Naive thymus-derived CD4-positive, alpha-beta T cell (primary cell): ENCODE measurements around the gene CNNM2. TPM values are rescaled to one million over a fixed set of nuclear protein-coding genes. Genes with fewer than 3 reads are reported as not detected.

Source experiments
- ATAC-seq: fragments of 150-1000 bp; cut with Tn5 transposase; 2 replicates; pipeline ENCODE4 v1.10.0; 2021; ENCODE audit warnings: mild to moderate bottlenecking, moderate library complexity
- CTCF ChIA-PET: fragments of 350-600 bp; sonication (Branson Sonifier 250); formaldehyde crosslinking; loops from one replicate; lab custom pipeline; 2021; ENCODE audit warnings: antibody characterized with exemption; lab: Charles Lee
- POLR2A ChIA-PET: fragments of 350-600 bp; sonication (Branson Sonifier 250); formaldehyde crosslinking; loops from one replicate; lab custom pipeline; 2021; ENCODE audit warnings: antibody characterized with exemption, inconsistent platforms; lab: Charles Lee
- DNase-seq, 9 donors: peaks; one replicate each; pipeline versions ENCODE4 v3.0.0 to v3.0.0-alpha.2; 2020 to 2022; ENCODE audit warnings: mixed read lengths in 1 of 9
- H3K27ac ChIP-seq: one replicate; pipeline ENCODE4 v1.7.0; 2013; ENCODE audit warnings: mild to moderate bottlenecking, low read depth, low read length, moderate library complexity
- H3K27me3 ChIP-seq, 2 donors: one replicate each; pipeline ENCODE4 v1.7.0; 2013; ENCODE audit warnings: low read length in 2 of 2, mild to moderate bottlenecking in 2 of 2, moderate library complexity in 2 of 2; ENCODE audit not compliant: control insufficient read depth in 2 of 2, insufficient read depth in 2 of 2
- H3K36me3 ChIP-seq, 3 experiments: 1 replicate in 2 of 3; 2 replicates in 1 of 3; pipeline ENCODE4 v1.7.0; 2013; ENCODE audit warnings: low read length in 3 of 3, mild to moderate bottlenecking in 3 of 3, moderate library complexity in 1 of 3; ENCODE audit not compliant: insufficient read depth in 3 of 3, control insufficient read depth in 2 of 3
- H3K4me1 ChIP-seq, 2 donors: one replicate each; pipeline ENCODE4 v1.7.0; 2013; ENCODE audit warnings: low read length in 2 of 2, mild to moderate bottlenecking in 2 of 2, moderate library complexity in 1 of 2; ENCODE audit not compliant: control insufficient read depth in 2 of 2, insufficient read depth in 2 of 2
- H3K4me3 ChIP-seq: 2 replicates; pipeline ENCODE4 v1.7.0; 2013; ENCODE audit warnings: mild to moderate bottlenecking, low read length
- H3K9me3 ChIP-seq, 3 experiments: 1 replicate in 2 of 3; 2 replicates in 1 of 3; pipeline ENCODE4 v1.7.0; 2013; ENCODE audit warnings: low read length in 3 of 3; ENCODE audit not compliant: control insufficient read depth in 2 of 3
- H3K27ac Mint-ChIP-seq, 9 donors: one replicate each; pipeline ENCODE4 v1.8.0; 2020 to 2022; ENCODE audit warnings: mixed read lengths in 9 of 9, mild to moderate bottlenecking in 8 of 9, moderate library complexity in 5 of 9, inconsistent platforms in 2 of 9
- H3K27me3 Mint-ChIP-seq, 5 donors: one replicate each; pipeline ENCODE4 v1.8.0; 2021 to 2022; ENCODE audit warnings: mixed read lengths in 5 of 5, mild to moderate bottlenecking in 1 of 5
- H3K36me3 Mint-ChIP-seq, 5 donors: one replicate each; pipeline ENCODE4 v1.8.0; 2020 to 2022; ENCODE audit warnings: mixed read lengths in 5 of 5, mild to moderate bottlenecking in 3 of 5, inconsistent platforms in 1 of 5
- H3K4me1 Mint-ChIP-seq, 7 donors: one replicate each; pipeline ENCODE4 v1.8.0; 2020 to 2022; ENCODE audit warnings: mixed read lengths in 7 of 7, mild to moderate bottlenecking in 3 of 7, inconsistent platforms in 1 of 7
- H3K4me3 Mint-ChIP-seq, 10 donors: one replicate each; pipeline ENCODE4 v1.8.0; 2020 to 2022; ENCODE audit warnings: mild to moderate bottlenecking in 10 of 10, mixed read lengths in 10 of 10, moderate library complexity in 6 of 10, inconsistent platforms in 2 of 10
- H3K9me3 Mint-ChIP-seq, 11 donors: one replicate each; pipeline ENCODE4 v1.8.0; 2020 to 2022; ENCODE audit warnings: mixed read lengths in 11 of 11, mild to moderate bottlenecking in 4 of 11, inconsistent platforms in 1 of 11, moderate library complexity in 1 of 11
- intact Hi-C, 2 donors: fragments of 100-400 bp; cut with micrococcal nuclease; formaldehyde crosslinking; loops; one replicate each; pipeline ENCODE4 v1.15.1; 2023
- polyA plus RNA-seq, 2 donors: library from polyadenylated mRNA; unstranded; fragments of 300-500 nt; fragmentation: Illumina TruSeq; gene quantifications; one replicate each; pipeline ENCODE4 v1.2.3, GENCODE V29; 2021
- total RNA-seq, 6 experiments: library from RNA in 5 of 6; stranded (reverse) in 5 of 6; gene quantifications; 1 replicate in 5 of 6; 2 replicates in 1 of 6; pipeline ENCODE4 v1.2.3 and lab custom pipeline; 2021 to 2026

Gene CNNM2
- total and polyA plus RNA-seq, 7 experiments from 2014 or later: 4.3 to 17.5 (median 9.7) TPM

GRCh38 chr10:102946992-102947391, 28.9 kb downstream of the CNNM2 start:
- Histone ChIP-seq H3K36me3 (no peaks in the 10 kb centered on the region), H3K27me3 (no peaks in the 10 kb centered on the region), H3K9me3 (no peaks in the 10 kb centered on the region), H3K4me3 (no peak overlapping the region), H3K27ac (no peak overlapping the region), H3K4me1 (no peaks in the 10 kb centered on the region)
- ChIA-PET POLR2A (interaction anchor here (1.1 kb wide), 1 partner anchor 10 kb away, joined by 3 read pairs; no protein-coding TSS in a partner anchor), CTCF (no interaction called here)
- ATAC-seq (no peak), DNase-seq (no peak)
- Mint-ChIP-seq H3K27me3 (no peaks in the 10 kb centered on the region), H3K27ac (no peak overlapping the region), H3K4me3 (no peak overlapping the region), H3K4me1 (peaks cover 0 to 16% (median 0%) of the 10 kb centered on the region in 7 donors), H3K9me3 (no peaks in the 10 kb centered on the region), H3K36me3 (peaks cover 0 to 17% (median 0%) of the 10 kb centered on the region in 5 donors)
- intact Hi-C loops: no loop called here

- DNase-seq (no peak), ATAC-seq (no peak)
- no peaks in the 10 kb centered on the region for H3K4me1 ChIP-seq
- H3K27me3 Mint-ChIP-seq: no peaks in the 10 kb centered on the region
- H3K4me3 Mint-ChIP-seq: no peak overlapping the region
- H3K9me3 ChIP-seq: no peaks in the 10 kb centered on the region
- intact Hi-C loops: no loop called here
- H3K36me3 Mint-ChIP-seq: peaks cover 0 to 17% (median 0%) of the 10 kb centered on the region in 5 donors
- POLR2A ChIA-PET: interaction anchor here (0.6 to 0.7 kb wide), 2 partner anchors 16 to 220 kb away, joined by 3 read pairs; no protein-coding TSS in a partner anchor
- H3K4me3 ChIP-seq: no peak overlapping the region
- no peaks in the 10 kb centered on the region for H3K9me3 Mint-ChIP-seq
- CTCF ChIA-PET: no interaction called here
- H3K4me1 Mint-ChIP-seq: peaks cover 0 to 10% (median 0%) of the 10 kb centered on the region in 7 donors
- no peaks in the 10 kb centered on the region for H3K27me3 ChIP-seq
- no peaks in the 10 kb centered on the region for H3K36me3 ChIP-seq
- no peak overlapping the region for H3K27ac Mint-ChIP-seq
- H3K27ac ChIP-seq: no peak overlapping the region
Observed at GRCh38 chr10:102948176-102948575, 30.1 kb downstream of the CNNM2 start.

GRCh38 chr10:102948786-102949185, 30.7 kb downstream of the CNNM2 start:
- peaks cover 0 to 9% (median 0%) of the 10 kb centered on the region in 7 donors for H3K4me1 Mint-ChIP-seq

GRCh38 chr10:102949916-102950315, 31.8 kb downstream of the CNNM2 start:
- peaks cover 0 to 9% (median 0%) of the 10 kb centered on the region in 7 donors for H3K4me1 Mint-ChIP-seq
- H3K9me3 Mint-ChIP-seq: no peaks in the 10 kb centered on the region
- intact Hi-C loops: no loop called here
- POLR2A ChIA-PET: interaction anchor here (0.6 kb wide), 1 partner anchor 277 kb away, joined by 3 read pairs; no protein-coding TSS in a partner anchor
- no peak for ATAC-seq
- H3K36me3 Mint-ChIP-seq: peaks cover 0 to 18% (median 3%) of the 10 kb centered on the region in 5 donors
- no peak for DNase-seq
- no peak overlapping the region for H3K4me3 Mint-ChIP-seq
- Histone ChIP-seq H3K4me3 (no peak overlapping the region), H3K27me3 (no peaks in the 10 kb centered on the region), H3K4me1 (no peaks in the 10 kb centered on the region), H3K27ac (no peak overlapping the region), H3K9me3 (no peaks in the 10 kb centered on the region), H3K36me3 (no peaks in the 10 kb centered on the region)
- CTCF ChIA-PET: no interaction called here
- H3K27me3 Mint-ChIP-seq: no peaks in the 10 kb centered on the region
- H3K27ac Mint-ChIP-seq: no peak overlapping the region

More at GRCh38 chr10:102948786-102949185, 30.7 kb downstream of the CNNM2 start:
- Histone ChIP-seq H3K27ac (no peak overlapping the region), H3K27me3 (no peaks in the 10 kb centered on the region), H3K36me3 (no peaks in the 10 kb centered on the region), H3K9me3 (no peaks in the 10 kb centered on the region), H3K4me1 (no peaks in the 10 kb centered on the region), H3K4me3 (no peak overlapping the region)
- ChIA-PET CTCF (no interaction called here), POLR2A (interaction anchor here (0.7 kb wide), 1 partner anchor 15 kb away, joined by 3 read pairs; no protein-coding TSS in a partner anchor)
- Mint-ChIP-seq H3K4me3 (no peak overlapping the region), H3K27me3 (no peaks in the 10 kb centered on the region), H3K27ac (no peak overlapping the region), H3K36me3 (peaks cover 0 to 17% (median 0%) of the 10 kb centered on the region in 5 donors), H3K9me3 (no peaks in the 10 kb centered on the region)
- DNase-seq (no peak), ATAC-seq (no peak)
- intact Hi-C loops: no loop called here

- Mint-ChIP-seq H3K36me3 (peaks cover 0 to 17% (median 3%) of the 10 kb centered on the region in 5 donors), H3K27me3 (no peaks in the 10 kb centered on the region), H3K27ac (no peak overlapping the region), H3K9me3 (no peaks in the 10 kb centered on the region), H3K4me3 (no peak overlapping the region), H3K4me1 (peaks cover 0 to 3% (median 0%) of the 10 kb centered on the region in 7 donors)
- no peak overlapping the region for H3K4me3 ChIP-seq
- ChIA-PET CTCF (no interaction called here), POLR2A (no interaction called here)
- intact Hi-C loops: no loop called here
- no peaks in the 10 kb centered on the region for H3K27me3 ChIP-seq
- H3K36me3 ChIP-seq: no peaks in the 10 kb centered on the region
- ATAC-seq (no peak), DNase-seq (no peak)
- no peaks in the 10 kb centered on the region for H3K9me3 ChIP-seq
- no peaks in the 10 kb centered on the region for H3K4me1 ChIP-seq
- no peak overlapping the region for H3K27ac ChIP-seq
Observed at GRCh38 chr10:102951316-102951715, 33.2 kb downstream of the CNNM2 start.

- intact Hi-C loops: no loop called here
- ChIA-PET CTCF (no interaction called here), POLR2A (no interaction called here)
- Mint-ChIP-seq H3K27me3 (no peaks in the 10 kb centered on the region), H3K9me3 (no peaks in the 10 kb centered on the region), H3K4me1 (peaks cover 0 to 4% (median 0%) of the 10 kb centered on the region in 7 donors), H3K36me3 (peaks cover 0 to 10% (median 3%) of the 10 kb centered on the region in 5 donors), H3K4me3 (no peak overlapping the region), H3K27ac (no peak overlapping the region)
- H3K27ac ChIP-seq: no peak overlapping the region
- H3K9me3 ChIP-seq: no peaks in the 10 kb centered on the region
- no peak overlapping the region for H3K4me3 ChIP-seq
- H3K27me3 ChIP-seq: no peaks in the 10 kb centered on the region
- ATAC-seq: no peak
- no peaks in the 10 kb centered on the region for H3K36me3 ChIP-seq
- no peak for DNase-seq
- no peaks in the 10 kb centered on the region for H3K4me1 ChIP-seq
Observed at GRCh38 chr10:102959360-102959759, 41.3 kb downstream of the CNNM2 start.

GRCh38 chr10:102960157-102960556, 42.1 kb downstream of the CNNM2 start:
- Mint-ChIP-seq H3K36me3 (peaks cover 0 to 12% (median 4%) of the 10 kb centered on the region in 5 donors), H3K4me3 (no peak overlapping the region), H3K27ac (no peak overlapping the region), H3K4me1 (peaks cover 0 to 4% (median 0%) of the 10 kb centered on the region in 7 donors), H3K9me3 (no peaks in the 10 kb centered on the region), H3K27me3 (no peaks in the 10 kb centered on the region)
- intact Hi-C loops: no loop called here
- Histone ChIP-seq H3K9me3 (no peaks in the 10 kb centered on the region), H3K4me3 (no peak overlapping the region), H3K27ac (no peak overlapping the region), H3K36me3 (no peaks in the 10 kb centered on the region), H3K4me1 (no peaks in the 10 kb centered on the region), H3K27me3 (no peaks in the 10 kb centered on the region)
- ChIA-PET POLR2A (no interaction called here), CTCF (no interaction called here)
- DNase-seq (no peak), ATAC-seq (no peak)
